DLD1 (cell line): ENCODE data around the gene DAZ4.
"Not testable (repeated sequence)": the region's sequence is repeated elsewhere in the genome, so short reads cannot be mapped to it uniquely, and the experiment has no call there.

Experiments used
- in situ Hi-C: cut with HindIII; loops from 2 replicates; pipeline ENCODE4 v1.10.0; 2017; ENCODE audit warnings: low sequenced_read_pairs

The DAZ4 gene, protein sequence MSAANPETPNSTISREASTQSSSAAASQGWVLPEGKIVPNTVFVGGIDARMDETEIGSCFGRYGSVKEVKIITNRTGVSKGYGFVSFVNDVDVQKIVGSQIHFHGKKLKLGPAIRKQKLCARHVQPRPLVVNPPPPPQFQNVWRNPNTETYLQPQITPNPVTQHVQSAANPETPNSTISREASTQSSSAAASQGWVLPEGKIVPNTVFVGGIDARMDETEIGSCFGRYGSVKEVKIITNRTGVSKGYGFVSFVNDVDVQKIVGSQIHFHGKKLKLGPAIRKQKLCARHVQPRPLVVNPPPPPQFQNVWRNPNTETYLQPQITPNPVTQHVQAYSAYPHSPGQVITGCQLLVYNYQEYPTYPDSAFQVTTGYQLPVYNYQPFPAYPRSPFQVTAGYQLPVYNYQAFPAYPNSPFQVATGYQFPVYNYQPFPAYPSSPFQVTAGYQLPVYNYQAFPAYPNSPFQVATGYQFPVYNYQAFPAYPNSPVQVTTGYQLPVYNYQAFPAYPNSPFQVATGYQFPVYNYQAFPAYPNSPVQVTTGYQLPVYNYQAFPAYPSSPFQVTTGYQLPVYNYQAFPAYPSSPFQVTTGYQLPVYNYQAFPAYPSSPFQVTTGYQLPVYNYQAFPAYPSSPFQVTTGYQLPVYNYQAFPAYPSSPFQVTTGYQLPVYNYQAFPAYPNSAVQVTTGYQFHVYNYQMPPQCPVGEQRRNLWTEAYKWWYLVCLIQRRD

DNA sequence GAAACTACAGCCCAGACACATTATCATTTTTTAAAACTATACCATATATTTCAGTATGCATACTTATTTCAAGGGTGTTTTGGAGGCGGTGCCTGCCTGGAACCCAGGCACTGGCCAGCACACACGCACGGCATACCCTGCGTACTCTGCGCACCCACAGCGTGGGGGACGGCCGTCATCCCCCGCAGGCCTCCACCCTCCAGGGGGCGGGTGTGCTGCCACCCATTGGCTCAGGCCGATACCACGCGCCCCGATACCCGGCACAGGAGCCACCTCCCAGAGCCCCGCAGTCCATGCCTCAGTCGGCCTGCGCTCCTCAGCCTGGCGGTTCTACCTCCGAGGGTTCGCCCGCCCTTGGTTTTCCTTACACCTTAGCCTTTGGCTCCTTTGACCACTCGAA, at the start of gene DAZ4:
TSS of gene DAZ4 (plus strand) at position 301 of the 400 bp plus-strand sequence. CDS start 208 bp downstream, outside the sequence.
- in situ Hi-C loops: not testable (repeated sequence)

DNA sequence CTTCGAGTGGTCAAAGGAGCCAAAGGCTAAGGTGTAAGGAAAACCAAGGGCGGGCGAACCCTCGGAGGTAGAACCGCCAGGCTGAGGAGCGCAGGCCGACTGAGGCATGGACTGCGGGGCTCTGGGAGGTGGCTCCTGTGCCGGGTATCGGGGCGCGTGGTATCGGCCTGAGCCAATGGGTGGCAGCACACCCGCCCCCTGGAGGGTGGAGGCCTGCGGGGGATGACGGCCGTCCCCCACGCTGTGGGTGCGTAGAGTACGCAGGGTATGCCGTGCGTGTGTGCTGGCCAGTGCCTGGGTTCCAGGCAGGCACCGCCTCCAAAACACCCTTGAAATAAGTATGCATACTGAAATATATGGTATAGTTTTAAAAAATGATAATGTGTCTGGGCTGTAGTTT, 20.4 kb upstream of the DAZ4 start, which contains the start of gene DAZ3:
TSS of gene DAZ3 (minus strand) at position 101 of the 400 bp plus-strand sequence. CDS start 208 bp downstream, outside the sequence.
- in situ Hi-C loops: not testable (repeated sequence)

DNA sequence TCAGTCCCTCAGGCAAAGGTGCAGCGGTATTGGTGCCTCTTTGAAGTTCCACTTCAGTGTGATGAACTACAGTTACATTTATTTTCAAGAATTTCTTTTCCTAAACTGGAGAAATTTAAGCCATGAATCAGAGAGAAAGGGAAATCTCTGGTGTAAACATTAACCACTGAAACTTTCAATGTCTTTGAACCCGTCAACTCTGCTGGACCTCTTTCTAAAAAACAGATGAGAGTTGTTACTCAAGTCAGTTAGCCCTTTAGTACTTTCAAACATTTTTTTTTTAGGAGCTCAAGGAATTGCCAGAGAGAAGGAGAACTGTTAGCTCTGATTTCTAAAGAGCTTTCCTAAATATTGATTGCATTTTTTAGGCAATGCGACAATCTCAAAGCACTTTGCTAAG, 11.9 kb upstream of the DAZ4 start:
- in situ Hi-C loops: not testable (repeated sequence)

DNA sequence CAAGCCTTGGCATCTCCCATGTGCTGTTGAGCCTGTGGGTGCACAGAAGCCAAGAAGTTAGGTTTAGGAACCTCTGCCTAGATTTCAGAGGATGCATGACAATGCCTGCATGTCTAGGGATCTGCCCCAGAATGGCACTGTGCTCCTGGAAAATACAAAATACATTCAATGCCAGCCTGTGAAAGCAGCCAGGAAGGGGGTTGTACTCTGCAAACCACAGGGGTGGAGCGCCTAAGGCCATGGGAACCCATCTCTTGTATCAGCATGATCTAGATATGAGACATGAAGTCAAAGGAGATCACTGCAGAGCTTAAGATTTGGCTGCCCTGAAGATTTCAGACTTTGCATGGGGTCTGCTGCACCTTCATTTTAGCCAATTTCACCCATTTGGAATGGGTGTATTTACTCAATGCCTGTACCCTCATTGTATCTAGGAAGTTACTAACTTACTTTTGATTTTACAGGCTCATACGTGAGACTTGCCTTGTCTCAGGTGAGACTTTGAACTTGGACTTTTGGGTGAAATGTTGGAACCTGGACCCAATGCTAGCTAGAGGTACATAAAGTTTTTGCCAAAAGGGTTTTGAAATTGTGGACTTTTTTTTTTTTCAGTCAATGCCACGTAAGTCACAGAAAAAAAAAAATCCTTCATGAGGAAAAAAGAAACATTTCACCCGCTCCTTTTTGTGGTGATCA, 9.4 kb upstream of the DAZ4 start:
- in situ Hi-C loops: not testable (repeated sequence)

DNA sequence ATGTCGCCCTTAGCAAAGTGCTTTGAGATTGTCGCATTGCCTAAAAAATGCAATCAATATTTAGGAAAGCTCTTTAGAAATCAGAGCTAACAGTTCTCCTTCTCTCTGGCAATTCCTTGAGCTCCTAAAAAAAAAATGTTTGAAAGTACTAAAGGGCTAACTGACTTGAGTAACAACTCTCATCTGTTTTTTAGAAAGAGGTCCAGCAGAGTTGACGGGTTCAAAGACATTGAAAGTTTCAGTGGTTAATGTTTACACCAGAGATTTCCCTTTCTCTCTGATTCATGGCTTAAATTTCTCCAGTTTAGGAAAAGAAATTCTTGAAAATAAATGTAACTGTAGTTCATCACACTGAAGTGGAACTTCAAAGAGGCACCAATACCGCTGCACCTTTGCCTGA, 8.7 kb upstream of the DAZ4 start:
- in situ Hi-C loops: not testable (repeated sequence)
